ENCODE data around the gene RASGEF1C. TPM values are rescaled to one million over a fixed set of nuclear protein-coding genes. Genes with fewer than 3 reads are reported as not detected.

Gene RASGEF1C
- total RNA-seq, 3 donors from 2014 or later: 0.73 TPM; not detected in 2

- H3K27ac ChIP-seq: no peak overlapping the region
- H3K9me3 ChIP-seq: peaks cover 27 to 43% of the 10 kb centered on the region in 2 donors
- no peaks in the 10 kb centered on the region for H3K36me3 ChIP-seq
- intact Hi-C loops (cut with DNase I; ENCODE audit: low total_unique reads): no loop called here
- no peak for TF ChIP-seq POLR2AphosphoS5 (IDR thresholded peaks at IDR 0.05)
- no peak for TF ChIP-seq POLR2A (IDR thresholded peaks at IDR 0.05)
- TF ChIP-seq CTCF (IDR thresholded peaks at IDR 0.05): no peak
- H3K4me3 ChIP-seq: no peak overlapping the region
- H3K27me3 ChIP-seq: no peaks in the 10 kb centered on the region
- no peaks in the 10 kb centered on the region for H3K4me1 ChIP-seq
- no peak for DNase-seq (ENCODE audit: low spot score in 2 of 2)
Observed at GRCh38 chr5:180233729-180234128, 24.7 kb upstream of the RASGEF1C start.

- Histone ChIP-seq H3K9me3 (peaks cover 52 to 53% of the 10 kb centered on the region in 2 donors), H3K36me3 (no peaks in the 10 kb centered on the region), H3K27ac (no peak overlapping the region), H3K27me3 (no peaks in the 10 kb centered on the region), H3K4me3 (no peak overlapping the region), H3K4me1 (no peaks in the 10 kb centered on the region)
- no peak for DNase-seq (ENCODE audit: low spot score in 2 of 2)
- TF ChIP-seq POLR2AphosphoS5 (IDR thresholded peaks at IDR 0.05) (no peak), CTCF (IDR thresholded peaks at IDR 0.05) (no peak), POLR2A (IDR thresholded peaks at IDR 0.05) (no peak)
- intact Hi-C loops (cut with DNase I; ENCODE audit: low total_unique reads): no loop called here
Observed at GRCh38 chr5:180230017-180230416, 21.0 kb upstream of the RASGEF1C start.

- no peaks in the 10 kb centered on the region for H3K36me3 ChIP-seq
- peaks cover 78 to 91% of the 10 kb centered on the region in 2 donors for H3K9me3 ChIP-seq
- no peaks in the 10 kb centered on the region for H3K4me1 ChIP-seq
- no peak overlapping the region for H3K27ac ChIP-seq
- intact Hi-C loops (cut with DNase I; ENCODE audit: low total_unique reads): no loop called here
- H3K27me3 ChIP-seq: no peaks in the 10 kb centered on the region
- TF ChIP-seq POLR2AphosphoS5 (IDR thresholded peaks at IDR 0.05) (no peak), CTCF (IDR thresholded peaks at IDR 0.05) (no peak), POLR2A (IDR thresholded peaks at IDR 0.05) (no peak)
- no peak for DNase-seq (ENCODE audit: low spot score in 2 of 2)
- no peak overlapping the region for H3K4me3 ChIP-seq
Observed at GRCh38 chr5:180222056-180222455, 13.0 kb upstream of the RASGEF1C start.

GRCh38 chr5:180217797-180218196, 8.8 kb upstream of the RASGEF1C start:
- peaks cover 76 to 78% of the 10 kb centered on the region in 2 donors for H3K9me3 ChIP-seq

GRCh38 chr5:180216646-180217171, 7.7 kb upstream of the RASGEF1C start:
- no peaks in the 10 kb centered on the region for H3K36me3 ChIP-seq
- no peak overlapping the region for H3K27ac ChIP-seq
- no peak for TF ChIP-seq POLR2AphosphoS5 (IDR thresholded peaks at IDR 0.05)
- TF ChIP-seq CTCF (IDR thresholded peaks at IDR 0.05): no peak
- no peak for TF ChIP-seq POLR2A (IDR thresholded peaks at IDR 0.05)
- no peak for DNase-seq (ENCODE audit: low spot score in 2 of 2)
- peaks cover 0 to 9% of the 10 kb centered on the region in 2 donors for H3K27me3 ChIP-seq
- H3K4me3 ChIP-seq: no peak overlapping the region
- no peaks in the 10 kb centered on the region for H3K4me1 ChIP-seq
- intact Hi-C loops (cut with DNase I; ENCODE audit: low total_unique reads): no loop called here
- H3K9me3 ChIP-seq: peaks cover 65 to 67% of the 10 kb centered on the region in 2 donors

More at GRCh38 chr5:180217797-180218196, 8.8 kb upstream of the RASGEF1C start:
- H3K4me3 ChIP-seq: no peak overlapping the region
- TF ChIP-seq CTCF (IDR thresholded peaks at IDR 0.05): no peak
- TF ChIP-seq POLR2A (IDR thresholded peaks at IDR 0.05): no peak
- no peak for TF ChIP-seq POLR2AphosphoS5 (IDR thresholded peaks at IDR 0.05)
- no peak for DNase-seq (ENCODE audit: low spot score in 2 of 2)
- H3K4me1 ChIP-seq: no peaks in the 10 kb centered on the region
- H3K27ac ChIP-seq: no peak overlapping the region
- intact Hi-C loops (cut with DNase I; ENCODE audit: low total_unique reads): no loop called here
- no peaks in the 10 kb centered on the region for H3K36me3 ChIP-seq
- no peaks in the 10 kb centered on the region for H3K27me3 ChIP-seq
